Ascending aorta (tissue), 2 donors: ENCODE results near the gene ADAMTSL3. TPM values are rescaled to one million over a fixed set of nuclear protein-coding genes. Genes with fewer than 3 reads are reported as not detected.

Experiments used
- DNase-seq, 2 donors: peaks; one replicate each; pipeline ENCODE4 v3.0.0-alpha.2; 2019; ENCODE audit warnings: low spot score in 2 of 2
- H3K27ac ChIP-seq, 2 donors: fragments of 200-600 bp; sonication (generic); one replicate each; pipeline ENCODE4 v1.5.1; 2016 to 2017; ENCODE audit warnings: mild to moderate bottlenecking in 1 of 2
- H3K27me3 ChIP-seq: fragments of 200-600 bp; sonication (generic); one replicate; pipeline ENCODE4 v1.5.1; 2017
- H3K36me3 ChIP-seq, 2 donors: fragments of 200-600 bp; sonication (generic); one replicate each; pipeline ENCODE4 v1.5.1; 2016
- H3K4me1 ChIP-seq, 2 donors: fragments of 200-600 bp; sonication (generic); one replicate each; pipeline ENCODE4 v1.5.1; 2016 to 2017; ENCODE audit warnings: mild to moderate bottlenecking in 1 of 2
- H3K4me3 ChIP-seq, 2 donors: fragments of 200-600 bp; sonication (generic); one replicate each; pipeline ENCODE4 v1.5.1; 2016 to 2017; ENCODE audit warnings: mild to moderate bottlenecking in 1 of 2
- H3K9me3 ChIP-seq, 2 donors: fragments of 200-600 bp; sonication (generic); one replicate each; pipeline ENCODE4 v1.5.1; 2016
- CTCF ChIP-seq, 3 experiments: fragments of 200-600 bp in 2 of 3; fragments of 450-650 bp in 1 of 3; sonication (generic) in 2 of 3; IDR thresholded peaks; one replicate each; pipeline ENCODE4 v1.5.1; 2016 to 2019; ENCODE audit warnings: antibody characterized with exemption in 3 of 3, mild to moderate bottlenecking in 1 of 3, moderate library complexity in 1 of 3
- intact Hi-C: fragments of 100-400 bp; cut with DNase I; formaldehyde crosslinking; loops from one replicate; pipeline ENCODE4 v1.15.1; 2023
- total RNA-seq: library from RNA; depleted of rRNA; stranded (reverse); fragments of >200 nt; gene quantifications from one replicate; pipeline ENCODE4 v1.1.0, GENCODE V29; 2016

The ADAMTSL3 gene
- total RNA-seq, 1 donor from 2014 or later = 28.1 TPM

- H3K4me3 ChIP-seq = no peak overlapping the region
- no peaks in the 10 kb centered on the region for H3K4me1 ChIP-seq
- no peaks in the 10 kb centered on the region for H3K27me3 ChIP-seq
- peaks cover 3 to 27% of the 10 kb centered on the region in 2 donors for H3K36me3 ChIP-seq
- intact Hi-C loops = no loop called here
- H3K27ac ChIP-seq = no peak overlapping the region
- TF ChIP-seq CTCF (IDR thresholded peaks at IDR 0.05) = no peak
- H3K9me3 ChIP-seq = no peaks in the 10 kb centered on the region
- no peak for DNase-seq
These were observed 263.5 kb downstream of the ADAMTSL3 start for GRCh38 chr15:83917432-83917831.

GRCh38 chr15:83918011-83918410 lies 264.1 kb downstream of the ADAMTSL3 start:
- DNase-seq = no peak
- Histone ChIP-seq H3K4me1 (no peaks in the 10 kb centered on the region), H3K9me3 (no peaks in the 10 kb centered on the region), H3K36me3 (peaks cover 3 to 24% of the 10 kb centered on the region in 2 donors), H3K27me3 (no peaks in the 10 kb centered on the region), H3K4me3 (no peak overlapping the region), H3K27ac (no peak overlapping the region)
- no peak for TF ChIP-seq CTCF (IDR thresholded peaks at IDR 0.05)
- intact Hi-C loops = no loop called here

GRCh38 chr15:83919319-83919830 lies 265.5 kb downstream of the ADAMTSL3 start:
- Histone ChIP-seq H3K27ac (no peak overlapping the region), H3K27me3 (no peaks in the 10 kb centered on the region), H3K4me1 (no peaks in the 10 kb centered on the region), H3K4me3 (no peak overlapping the region), H3K36me3 (peaks cover 6 to 20% of the 10 kb centered on the region in 2 donors), H3K9me3 (no peaks in the 10 kb centered on the region)
- intact Hi-C loops = no loop called here
- no peak for DNase-seq
- TF ChIP-seq CTCF (IDR thresholded peaks at IDR 0.05) = no peak

- Histone ChIP-seq H3K4me1 (no peaks in the 10 kb centered on the region), H3K9me3 (no peaks in the 10 kb centered on the region), H3K4me3 (no peak overlapping the region), H3K36me3 (peaks cover 10 to 17% of the 10 kb centered on the region in 2 donors), H3K27ac (no peak overlapping the region), H3K27me3 (no peaks in the 10 kb centered on the region)
- no peak for DNase-seq
- TF ChIP-seq CTCF (IDR thresholded peaks at IDR 0.05) = no peak
- intact Hi-C loops = no loop called here
These were observed 266.1 kb downstream of the ADAMTSL3 start for GRCh38 chr15:83919978-83920510.

- Histone ChIP-seq H3K27ac (no peak overlapping the region), H3K9me3 (no peaks in the 10 kb centered on the region), H3K27me3 (no peaks in the 10 kb centered on the region), H3K36me3 (peaks cover 10% of the 10 kb centered on the region in 2 donors), H3K4me1 (no peaks in the 10 kb centered on the region), H3K4me3 (no peak overlapping the region)
- intact Hi-C loops = no loop called here
- TF ChIP-seq CTCF (IDR thresholded peaks at IDR 0.05) = no peak
- DNase-seq = no peak
These were observed 268.8 kb downstream of the ADAMTSL3 start for GRCh38 chr15:83922649-83923294.
